ELF-1 (cell line): ENCODE data around the gene SAA4.
"Not testable (repeated sequence)": the region's sequence is repeated elsewhere in the genome, so short reads cannot be mapped to it uniquely, and the experiment has no call there.

Source experiments
- DNase-seq: peaks from one replicate; pipeline ENCODE4 v3.0.0-alpha.2; 2016; ENCODE audit warnings: low read depth, low spot score

Gene SAA4

GRCh38 chr11:18236664-18237356 is at the start of gene SAA4:
SAA4 (minus strand) TSS chr11:18236802; CDS start chr11:18235926, 876 bp downstream.
- DNase-seq = no peak

GRCh38 chr11:18285841-18286240 is 49.2 kb upstream of the SAA4 start:
- no peak for DNase-seq

- no peak for DNase-seq
Measured at GRCh38 chr11:18282626-18283025, 46.0 kb upstream of the SAA4 start.

- no peak for DNase-seq
Measured at GRCh38 chr11:18280438-18281045, 43.9 kb upstream of the SAA4 start.

GRCh38 chr11:18277565-18278271 is 41.1 kb upstream of the SAA4 start:
- DNase-seq = no peak

GRCh38 chr11:18271206-18271605 is 34.6 kb upstream of the SAA4 start:
- no peak for DNase-seq

GRCh38 chr11:18270102-18270501 is 33.5 kb upstream of the SAA4 start:
- no peak for DNase-seq

- DNase-seq = not testable (repeated sequence)
Measured at GRCh38 chr11:18269252-18269651, 32.6 kb upstream of the SAA4 start.

GRCh38 chr11:18267335-18268133 is 30.9 kb upstream of the SAA4 start:
- DNase-seq = not testable (repeated sequence)

GRCh38 chr11:18265949-18266348 is 29.3 kb upstream of the SAA4 start, which contains the start of gene SAA1:
SAA1 (plus strand) TSS chr11:18266264; CDS start chr11:18266888, 624 bp downstream.
- no peak for DNase-seq

GRCh38 chr11:18264677-18265555 is 28.3 kb upstream of the SAA4 start:
- DNase-seq = no peak

GRCh38 chr11:18264035-18264434 is 27.4 kb upstream of the SAA4 start:
- DNase-seq = no peak

GRCh38 chr11:18262681-18263350 is 26.2 kb upstream of the SAA4 start:
- DNase-seq = peak; percentile 76

GRCh38 chr11:18261721-18262120 is 25.1 kb upstream of the SAA4 start:
- no peak for DNase-seq

GRCh38 chr11:18259259-18259658 is 22.7 kb upstream of the SAA4 start:
- DNase-seq = no peak

- no peak for DNase-seq
Measured at GRCh38 chr11:18254781-18255361, 18.3 kb upstream of the SAA4 start.

GRCh38 chr11:18253778-18254338 is 17.3 kb upstream of the SAA4 start:
- no peak for DNase-seq

- no peak for DNase-seq
Measured at GRCh38 chr11:18253233-18253632, 16.6 kb upstream of the SAA4 start.

- no peak for DNase-seq
Measured at GRCh38 chr11:18248561-18248960, 12.0 kb upstream of the SAA4 start, which contains the start of gene SAA2. SAA2 (minus strand) TSS chr11:18248668; CDS start chr11:18248011, 657 bp downstream.
